OCI-LY1 (cell line): ENCODE data around the gene SRSF1.

Experiments
- H2AFZ ChIP-seq: fragments of 200-600 bp; sonication (generic), shearing (Covaris generic); 2 replicates; pipeline ENCODE4 v1.6.0; 2014; ENCODE audit warnings: antibody characterized with exemption, mild to moderate bottlenecking, low read length
- H3F3A ChIP-seq: fragments of 200-600 bp; sonication (generic), shearing (Covaris generic); 2 replicates; pipeline ENCODE4 v1.6.0; 2014; ENCODE audit warnings: mild to moderate bottlenecking, antibody characterized with exemption, low read length, moderate library complexity; ENCODE audit not compliant: insufficient read depth
- H3K27ac ChIP-seq: fragments of 200-600 bp; sonication (generic); 2 replicates; pipeline ENCODE4 v1.5.1; 2014; ENCODE audit warnings: low read length, mixed run types, mild to moderate bottlenecking, low read depth; ENCODE audit not compliant: poor library complexity, severe bottlenecking
- H3K27me3 ChIP-seq: fragments of 200-600 bp; sonication (generic); 2 replicates; pipeline ENCODE4 v1.6.0; 2014; ENCODE audit warnings: antibody characterized with exemption, mild to moderate bottlenecking, low read length, moderate library complexity; ENCODE audit not compliant: insufficient read depth
- H3K36me3 ChIP-seq: fragments of 200-600 bp; sonication (generic); 2 replicates; pipeline ENCODE4 v1.6.1; 2014; ENCODE audit warnings: mild to moderate bottlenecking, antibody characterized with exemption, low read length, moderate library complexity, mixed read lengths; ENCODE audit not compliant: insufficient read depth
- H3K4me1 ChIP-seq: fragments of 200-600 bp; sonication (generic); 2 replicates; pipeline ENCODE4 v1.5.1; 2014; ENCODE audit warnings: mild to moderate bottlenecking, low read length, moderate library complexity; ENCODE audit not compliant: insufficient read depth, severe bottlenecking
- H3K4me2 ChIP-seq: fragments of 200-600 bp; sonication (generic), shearing (Covaris generic); 2 replicates; pipeline ENCODE4 v1.6.1; 2014; ENCODE audit warnings: low read length
- H3K4me3 ChIP-seq: fragments of 200-600 bp; sonication (generic); 2 replicates; pipeline ENCODE4 v1.5.1; 2014; ENCODE audit warnings: low read length, low read depth, mild to moderate bottlenecking, mixed read lengths; ENCODE audit not compliant: poor library complexity, severe bottlenecking
- H3K79me2 ChIP-seq: fragments of 200-600 bp; shearing (Covaris generic); 2 replicates; pipeline ENCODE4 v1.6.1; 2016; ENCODE audit warnings: mixed run types, low read length, mixed read lengths; ENCODE audit not compliant: insufficient read depth
- H3K9ac ChIP-seq: fragments of 200-600 bp; sonication (generic), shearing (Covaris generic); 2 replicates; pipeline ENCODE4 v1.6.1; 2014; ENCODE audit warnings: mild to moderate bottlenecking, low read length, mixed read lengths
- H3K9me2 ChIP-seq: fragments of 200-600 bp; sonication (generic), shearing (Covaris generic); 2 replicates; pipeline ENCODE4 v1.6.1; 2014; ENCODE audit warnings: low read depth, mild to moderate bottlenecking, low read length, mixed read lengths
- H3K9me3 ChIP-seq: fragments of 200-600 bp; shearing (Covaris generic); 2 replicates; pipeline ENCODE4 v1.6.1; 2014; ENCODE audit warnings: low read length, mixed read lengths
- H4K20me1 ChIP-seq: fragments of 200-600 bp; sonication (generic), shearing (Covaris generic); 2 replicates; pipeline ENCODE4 v1.6.0; 2016; ENCODE audit warnings: mild to moderate bottlenecking, low read length; ENCODE audit not compliant: insufficient read depth
- CTCF ChIP-seq: fragments of 200-600 bp; sonication (generic), shearing (Covaris generic); IDR thresholded peaks from 2 replicates; pipeline ENCODE4 v1.5.1; 2017; ENCODE audit warnings: mild to moderate bottlenecking, antibody characterized with exemption, low read length, moderate library complexity, mixed read lengths
- EZH2 ChIP-seq: fragments of 200-600 bp; sonication (generic), shearing (Covaris generic); IDR thresholded peaks from 2 replicates; pipeline ENCODE4 v1.8.0; 2017; ENCODE audit warnings: borderline replicate concordance, mixed run types, mild to moderate bottlenecking, antibody characterized with exemption, low read length, moderate library complexity, mixed read lengths

SRSF1 gene

GRCh38 chr17:58052945-58053715 is 46.1 kb upstream of the SRSF1 start:
- TF ChIP-seq EZH2 (no peak), CTCF (no peak)
- Histone ChIP-seq H3K27ac (no peak overlapping the region), H3K79me2 (no peaks in the 10 kb centered on the region), H3K4me3 (no peak overlapping the region), H3K4me2 (no peak overlapping the region), H4K20me1 (no peaks in the 10 kb centered on the region), H2AFZ (no peak overlapping the region), H3K27me3 (no peaks in the 10 kb centered on the region), H3K9ac (no peak overlapping the region), H3K9me2 (no peaks in the 10 kb centered on the region), H3K36me3 (no peaks in the 10 kb centered on the region), H3K9me3 (no peaks in the 10 kb centered on the region), H3K4me1 (no peaks in the 10 kb centered on the region), H3F3A (no peaks in the 10 kb centered on the region)

DNA sequence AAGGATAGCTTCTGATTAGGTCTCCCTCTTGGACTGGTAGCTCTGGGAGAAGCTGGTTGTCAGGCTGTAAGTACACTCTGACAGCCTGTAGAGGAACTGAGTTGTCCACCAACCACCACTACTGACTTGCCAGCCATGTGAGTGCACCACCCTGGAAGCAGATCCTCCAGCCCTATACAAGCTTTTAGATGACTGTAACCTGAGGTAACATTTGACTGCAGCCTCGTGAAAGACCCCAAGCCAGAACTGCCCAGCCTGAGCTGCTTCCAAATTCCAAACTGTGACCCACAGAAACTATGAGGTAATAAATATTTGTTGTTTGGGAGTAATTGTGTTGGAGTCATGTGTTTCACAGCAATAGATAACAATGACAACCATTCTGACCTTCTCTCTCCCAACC is 45.4 kb upstream of the SRSF1 start:
- Histone ChIP-seq H3K27ac (no peak overlapping the region), H3F3A (no peaks in the 10 kb centered on the region), H3K36me3 (no peaks in the 10 kb centered on the region), H3K4me1 (no peaks in the 10 kb centered on the region), H3K4me3 (no peak overlapping the region), H4K20me1 (no peaks in the 10 kb centered on the region), H3K79me2 (no peaks in the 10 kb centered on the region), H3K4me2 (no peak overlapping the region), H3K9me3 (no peaks in the 10 kb centered on the region), H3K27me3 (no peaks in the 10 kb centered on the region), H3K9me2 (no peaks in the 10 kb centered on the region), H3K9ac (no peak overlapping the region), H2AFZ (no peak overlapping the region)
- TF ChIP-seq CTCF: no peak
- no peak for TF ChIP-seq EZH2

- Histone ChIP-seq H3K4me1 (no peaks in the 10 kb centered on the region), H3K9ac (no peak overlapping the region), H3K27ac (no peak overlapping the region), H2AFZ (no peak overlapping the region), H3K4me3 (no peak overlapping the region), H3K36me3 (no peaks in the 10 kb centered on the region), H3K4me2 (no peak overlapping the region), H3K9me3 (no peaks in the 10 kb centered on the region), H3K27me3 (peaks cover 4% of the 10 kb centered on the region; the same call in 1 of the 2 replicates), H4K20me1 (no peaks in the 10 kb centered on the region), H3K79me2 (no peaks in the 10 kb centered on the region), H3K9me2 (no peaks in the 10 kb centered on the region), H3F3A (no peaks in the 10 kb centered on the region)
- no peak for TF ChIP-seq EZH2
- no peak for TF ChIP-seq CTCF
These were observed 44.4 kb upstream of the SRSF1 start for GRCh38 chr17:58051468-58051867.
